Astrocyte of the hippocampus (primary cell): ENCODE measurements around the gene USP6.
"Not testable (repeated sequence)": the region's sequence is repeated elsewhere in the genome, so short reads cannot be mapped to it uniquely, and the experiment has no call there.

Experiments
- DNase-seq: peaks from one replicate; pipeline ENCODE4 v3.0.0; 2011; ENCODE audit warnings: low read depth, low spot score

Gene USP6

GRCh38 chr17:5115673-5116651, at the start of gene USP6:
Gene USP6, plus strand, starts transcription at chr17:5116032. Its CDS starts 14,336 bp downstream, at chr17:5130368.
- DNase-seq = no peak

- no peak for DNase-seq
Observed at GRCh38 chr17:5068236-5068635, 47.6 kb upstream of the USP6 start.

- no peak for DNase-seq
Observed at GRCh38 chr17:5069724-5070123, 46.1 kb upstream of the USP6 start.

GRCh38 chr17:5075472-5075871, 40.4 kb upstream of the USP6 start:
- not testable (repeated sequence) for DNase-seq

GRCh38 chr17:5077275-5077674, 38.6 kb upstream of the USP6 start:
- not testable (repeated sequence) for DNase-seq

- no peak for DNase-seq
Observed at GRCh38 chr17:5077781-5078105, 38.1 kb upstream of the USP6 start.

- DNase-seq = peak; percentile 89
Observed at GRCh38 chr17:5078106-5079028, 37.5 kb upstream of the USP6 start, which contains the start of gene ZFP3. Gene ZFP3, plus strand, starts transcription at chr17:5078467. Its CDS starts 13,038 bp downstream, at chr17:5091505.

- DNase-seq = no peak
Observed at GRCh38 chr17:5080591-5080990, 35.2 kb upstream of the USP6 start.

GRCh38 chr17:5092218-5093010, 23.4 kb upstream of the USP6 start:
- DNase-seq = no peak

GRCh38 chr17:5096731-5097100, 19.1 kb upstream of the USP6 start:
- DNase-seq = no peak

- DNase-seq = no peak
Observed at GRCh38 chr17:5097101-5097834, 18.6 kb upstream of the USP6 start.

- no peak for DNase-seq
Observed at GRCh38 chr17:5099271-5099670, 16.6 kb upstream of the USP6 start.

GRCh38 chr17:5100832-5101231, 15.0 kb upstream of the USP6 start:
- no peak for DNase-seq

GRCh38 chr17:5110816-5111215, 5.0 kb upstream of the USP6 start:
- DNase-seq = no peak

- peak; percentile 98 for DNase-seq
Observed at GRCh38 chr17:5111402-5112204, 4.2 kb upstream of the USP6 start, which contains the start of gene ZNF232. Gene ZNF232, minus strand, starts transcription at chr17:5111878. Its CDS starts 56 bp downstream, at chr17:5111822.

- DNase-seq = no peak
Observed at GRCh38 chr17:5118219-5118618, 2.4 kb downstream of the USP6 start.

GRCh38 chr17:5120036-5120435, 4.2 kb downstream of the USP6 start:
- DNase-seq = no peak

GRCh38 chr17:5120436-5121185, 4.8 kb downstream of the USP6 start:
- not testable (repeated sequence) for DNase-seq
